Colonic mucosa (tissue), 4 donors: Measurements from ENCODE around the gene CASQ2. TPM values are rescaled to one million over a fixed set of nuclear protein-coding genes. Genes with fewer than 3 reads are reported as not detected.

Experiments
- DNase-seq: peaks from one replicate; pipeline ENCODE4 v3.0.0-alpha.2; 2020
- H3K27ac ChIP-seq: fragments of 200-600 bp; one replicate; pipeline ENCODE4 v1.8.0; 2021
- H3K27me3 ChIP-seq: fragments of 200-600 bp; one replicate; pipeline ENCODE4 v1.8.0; 2021
- H3K36me3 ChIP-seq: fragments of 200-600 bp; one replicate; pipeline ENCODE4 v1.8.0; 2021
- H3K4me1 ChIP-seq: fragments of 200-600 bp; one replicate; pipeline ENCODE4 v1.8.0; 2021; ENCODE audit warnings: mild to moderate bottlenecking
- H3K4me3 ChIP-seq: fragments of 200-600 bp; one replicate; pipeline ENCODE4 v1.8.0; 2021
- H3K9ac ChIP-seq, 2 donors: one replicate each; pipeline ENCODE4 v1.7.0; 2013; ENCODE audit warnings: control low read depth in 2 of 2, low read depth in 2 of 2, low read length in 2 of 2
- H3K9me3 ChIP-seq: fragments of 200-600 bp; one replicate; pipeline ENCODE4 v1.8.0; 2021
- CTCF ChIP-seq: fragments of 200-600 bp; IDR thresholded peaks from one replicate; pipeline ENCODE4 v1.8.0; 2022; ENCODE audit warnings: antibody characterized with exemption, mild to moderate bottlenecking
- intact Hi-C: fragments of 100-400 bp; cut with DNase I; formaldehyde crosslinking; loops from one replicate; pipeline ENCODE4 v1.14.1; 2022
- total RNA-seq, 2 donors: library from RNA; stranded (reverse); fragmentation: NEBNext Ultra II Directional in 1 of 2; extraction: Animal tissue kit (Norgen Biotek cat#: 25700) in 1 of 2; gene quantifications; one replicate each; pipeline ENCODE4 v1.2.1, GENCODE V29; 2021
- donor health status: healthy.
- donor health status: DM: no; HTN: no; CAD: no.
- donor health status: DM: no; HTN: no; CAD: no.

CASQ2 gene
- total RNA-seq, 2 donors from 2014 or later = 0.22 to 10.5 TPM

- Histone ChIP-seq H3K27ac (no peak overlapping the region), H3K27me3 (no peaks in the 10 kb centered on the region), H3K36me3 (no peaks in the 10 kb centered on the region), H3K4me1 (no peaks in the 10 kb centered on the region), H3K9ac (no peak overlapping the region), H3K4me3 (no peak overlapping the region), H3K9me3 (no peaks in the 10 kb centered on the region)
- intact Hi-C loops = no loop called here
- TF ChIP-seq CTCF = no peak
- DNase-seq = no peak
Measured at GRCh38 chr1:115797486-115797885, 29.0 kb upstream of the CASQ2 start.

GRCh38 chr1:115796897-115797296, 28.4 kb upstream of the CASQ2 start:
- DNase-seq = no peak
- Histone ChIP-seq H3K27me3 (no peaks in the 10 kb centered on the region), H3K27ac (no peak overlapping the region), H3K4me3 (no peak overlapping the region), H3K9me3 (no peaks in the 10 kb centered on the region), H3K4me1 (no peaks in the 10 kb centered on the region), H3K9ac (no peak overlapping the region), H3K36me3 (no peaks in the 10 kb centered on the region)
- TF ChIP-seq CTCF = no peak
- intact Hi-C loops = no loop called here

GRCh38 chr1:115796036-115796435, 27.5 kb upstream of the CASQ2 start:
- Histone ChIP-seq H3K4me3 (no peak overlapping the region), H3K27me3 (no peaks in the 10 kb centered on the region), H3K4me1 (no peaks in the 10 kb centered on the region), H3K36me3 (no peaks in the 10 kb centered on the region), H3K9ac (no peak overlapping the region), H3K27ac (no peak overlapping the region), H3K9me3 (no peaks in the 10 kb centered on the region)
- intact Hi-C loops = no loop called here
- TF ChIP-seq CTCF = no peak
- DNase-seq = no peak

GRCh38 chr1:115794976-115795639, 26.6 kb upstream of the CASQ2 start:
- Histone ChIP-seq H3K27ac (no peak overlapping the region), H3K27me3 (no peaks in the 10 kb centered on the region), H3K9me3 (no peaks in the 10 kb centered on the region), H3K36me3 (no peaks in the 10 kb centered on the region), H3K9ac (no peak overlapping the region), H3K4me3 (no peak overlapping the region), H3K4me1 (no peaks in the 10 kb centered on the region)
- intact Hi-C loops = no loop called here
- no peak for DNase-seq
- TF ChIP-seq CTCF = no peak

GRCh38 chr1:115793162-115793561, 24.6 kb upstream of the CASQ2 start:
- no peaks in the 10 kb centered on the region for H3K9me3 ChIP-seq
- no peak overlapping the region for H3K9ac ChIP-seq
- no peaks in the 10 kb centered on the region for H3K4me1 ChIP-seq
- H3K4me3 ChIP-seq = no peak overlapping the region
- H3K36me3 ChIP-seq = no peaks in the 10 kb centered on the region
- intact Hi-C loops = no loop called here
- no peaks in the 10 kb centered on the region for H3K27me3 ChIP-seq
- H3K27ac ChIP-seq = no peak overlapping the region
- no peak for DNase-seq
- no peak for TF ChIP-seq CTCF
